Stomach (tissue), 9 donors: ENCODE measurements around the gene SERP1. TPM values are rescaled to one million over a fixed set of nuclear protein-coding genes. Genes with fewer than 3 reads are reported as not detected.

Experiments
- DNase-seq, 2 donors: peaks; one replicate each; pipeline versions ENCODE4 v3.0.0 to v3.0.0-alpha.2; 2013 to 2019
- H3K27ac ChIP-seq, 5 donors: fragments of 200-600 bp in 4 of 5; sonication (generic) in 4 of 5; one replicate each; pipeline ENCODE4 v1.5.1; 2013 to 2019; ENCODE audit warnings: mild to moderate bottlenecking in 1 of 5, moderate library complexity in 1 of 5
- H3K27me3 ChIP-seq, 3 donors: fragments of 200-600 bp; sonication (generic); one replicate each; pipeline ENCODE4 v1.5.1; 2017 to 2019; ENCODE audit warnings: mixed run types in 1 of 3
- H3K36me3 ChIP-seq, 4 donors: fragments of 200-600 bp; sonication (generic); 1 replicate in 3 of 4; 2 replicates in 1 of 4; pipeline ENCODE4 v1.5.1; 2016 to 2019
- H3K4me1 ChIP-seq, 4 donors: fragments of 200-600 bp; sonication (generic); one replicate each; pipeline ENCODE4 v1.5.1; 2016 to 2019
- H3K4me3 ChIP-seq, 4 donors: fragments of 200-600 bp; sonication (generic) in 3 of 4; one replicate each; pipeline ENCODE4 v1.5.1; 2016 to 2019; ENCODE audit warnings: mild to moderate bottlenecking in 1 of 4
- H3K9me3 ChIP-seq, 4 donors: fragments of 200-600 bp; sonication (generic); one replicate each; pipeline ENCODE4 v1.5.1; 2016 to 2019
- EP300 ChIP-seq: sonication (generic); formaldehyde crosslinking; IDR thresholded peaks from one replicate; pipeline ENCODE4 v1.6.1; 2017; ENCODE audit warnings: antibody characterized with exemption
- POLR2A ChIP-seq, 4 donors: fragments of 450-650 bp; IDR thresholded peaks; one replicate each; pipeline ENCODE4 v1.6.1; 2016; ENCODE audit warnings: antibody characterized with exemption in 4 of 4, control low read depth in 2 of 4, mild to moderate bottlenecking in 1 of 4, moderate library complexity in 1 of 4
- POLR2AphosphoS5 ChIP-seq, 3 donors: sonication (generic); formaldehyde crosslinking; IDR thresholded peaks; one replicate each; pipeline ENCODE4 v1.6.1; 2016; ENCODE audit warnings: antibody characterized with exemption in 3 of 3
- WGBS, 5 donors: extraction: QIAGEN DNeasy Blood & Tissue Kit in 3 of 5; methylation state at CpG; one replicate each; pipeline versions ENCODE4 v1.1.5 to v1.1.7; 2013 to 2018; 5-methylcytosine and 5-hydroxymethylcytosine counted together
- intact Hi-C: fragments of 100-400 bp; cut with DNase I; formaldehyde crosslinking; loops from one replicate; pipeline ENCODE4 v1.15.1; 2023; ENCODE audit warnings: low total_unique reads
- polyA plus RNA-seq, 3 donors: library from polyadenylated mRNA; stranded (reverse); fragments of 200-250 nt; gene quantifications; one replicate each; pipeline ENCODE4 v1.2.3, GENCODE V29; 2013
- total RNA-seq, 5 donors: library from RNA; depleted of rRNA; stranded (reverse); fragments of >200 nt; gene quantifications; one replicate each; pipeline versions ENCODE4 v1.1.0 to v1.2.3, GENCODE V29; 2014 to 2016
- TF ChIP-seq, protein P1 (sequence below), 7 experiments: fragments of 450-650 bp in 4 of 7; fragments of 200-600 bp in 3 of 7; sonication (generic) in 3 of 7; IDR thresholded peaks; one replicate each; pipeline ENCODE4 v1.5.1; 2016 to 2019; ENCODE audit warnings: antibody characterized with exemption in 7 of 7, control low read depth in 2 of 7, mild to moderate bottlenecking in 1 of 7
- donor health status: healthy with polysubstance abuse.
- donor health status: Bipolar disorder and iron deficiency.
- donor health status: healthy.

The SERP1 gene
- total and polyA plus RNA-seq, 8 donors = 93.5 to 446 (median 159) TPM

DNA sequence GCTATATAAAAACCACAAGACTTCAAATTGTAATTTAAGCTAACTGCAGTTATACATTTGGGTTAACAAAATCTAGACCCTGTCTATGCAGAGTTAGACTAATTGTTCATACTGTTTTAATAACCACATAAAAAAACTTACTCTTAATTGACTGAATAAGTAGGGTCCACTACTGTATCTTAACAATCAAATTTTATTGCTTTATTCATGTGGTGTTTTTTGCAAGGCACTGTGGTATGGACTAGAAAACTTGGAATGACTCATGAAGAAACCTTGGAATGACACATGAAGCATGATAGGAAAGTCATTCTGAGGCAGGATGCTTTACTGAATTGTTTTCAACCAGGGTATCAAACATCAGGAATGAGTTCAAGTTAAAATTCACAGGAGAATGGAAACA is 2.3 kb downstream of the SERP1 start:
- TF ChIP-seq POLR2AphosphoS5 (IDR thresholded peaks at IDR 0.05) = no peak
- no peak for TF ChIP-seq POLR2A (IDR thresholded peaks at IDR 0.05)
- no peak for TF ChIP-seq EP300
- TF ChIP-seq, protein P1, sequence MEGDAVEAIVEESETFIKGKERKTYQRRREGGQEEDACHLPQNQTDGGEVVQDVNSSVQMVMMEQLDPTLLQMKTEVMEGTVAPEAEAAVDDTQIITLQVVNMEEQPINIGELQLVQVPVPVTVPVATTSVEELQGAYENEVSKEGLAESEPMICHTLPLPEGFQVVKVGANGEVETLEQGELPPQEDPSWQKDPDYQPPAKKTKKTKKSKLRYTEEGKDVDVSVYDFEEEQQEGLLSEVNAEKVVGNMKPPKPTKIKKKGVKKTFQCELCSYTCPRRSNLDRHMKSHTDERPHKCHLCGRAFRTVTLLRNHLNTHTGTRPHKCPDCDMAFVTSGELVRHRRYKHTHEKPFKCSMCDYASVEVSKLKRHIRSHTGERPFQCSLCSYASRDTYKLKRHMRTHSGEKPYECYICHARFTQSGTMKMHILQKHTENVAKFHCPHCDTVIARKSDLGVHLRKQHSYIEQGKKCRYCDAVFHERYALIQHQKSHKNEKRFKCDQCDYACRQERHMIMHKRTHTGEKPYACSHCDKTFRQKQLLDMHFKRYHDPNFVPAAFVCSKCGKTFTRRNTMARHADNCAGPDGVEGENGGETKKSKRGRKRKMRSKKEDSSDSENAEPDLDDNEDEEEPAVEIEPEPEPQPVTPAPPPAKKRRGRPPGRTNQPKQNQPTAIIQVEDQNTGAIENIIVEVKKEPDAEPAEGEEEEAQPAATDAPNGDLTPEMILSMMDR (IDR thresholded peaks at IDR 0.05) = no peak
- Histone ChIP-seq H3K27ac (peak overlapping the region in 4 of 5 donors; percentile 14 to 100 (median 100)), H3K4me3 (peak overlapping the region in 2 of 4 donors; percentile 76 to 80), H3K27me3 (no peaks in the 10 kb centered on the region), H3K4me1 (peaks cover 26 to 81% (median 58%) of the 10 kb centered on the region in 4 donors), H3K9me3 (no peaks in the 10 kb centered on the region), H3K36me3 (peaks cover 7 to 31% (median 27%) of the 10 kb centered on the region in 4 donors)
- DNase-seq = no peak
- intact Hi-C loops = no loop called here

DNA sequence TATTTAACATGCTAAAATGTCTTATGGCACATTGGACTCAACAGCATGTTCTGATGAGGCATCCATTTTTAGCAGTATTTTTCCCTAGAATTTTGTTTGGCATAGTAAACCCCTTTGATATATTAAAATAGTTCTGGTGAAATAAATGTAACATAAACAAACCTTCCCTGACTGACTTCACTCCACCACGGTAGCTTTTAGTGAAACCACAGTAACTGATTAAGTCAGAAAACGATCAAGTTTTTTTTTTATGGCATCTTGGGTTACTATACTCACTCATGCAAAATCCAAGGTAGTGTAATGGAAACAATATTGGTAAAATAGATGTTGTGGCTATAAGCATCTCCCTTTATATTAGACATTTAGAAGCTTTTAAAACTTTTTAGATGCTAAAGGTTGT is 2.8 kb downstream of the SERP1 start:
- H3K36me3 ChIP-seq = peaks cover 7 to 31% (median 27%) of the 10 kb centered on the region in 4 donors
- no peak for DNase-seq
- intact Hi-C loops = no loop called here
- WGBS, 5 donors = 22 to 48% (median 29%) methylated on average over 2 of the region's 2 CpGs
- no peak for TF ChIP-seq POLR2AphosphoS5 (IDR thresholded peaks at IDR 0.05)
- no peak for TF ChIP-seq EP300
- no peak for TF ChIP-seq POLR2A (IDR thresholded peaks at IDR 0.05)
- TF ChIP-seq, protein P1 (IDR thresholded peaks at IDR 0.05) = no peak
- no peak overlapping the region for H3K4me3 ChIP-seq
- H3K27ac ChIP-seq = peak overlapping the region in 4 of 5 donors; percentile 3 to 100 (median 56)
- H3K27me3 ChIP-seq = no peaks in the 10 kb centered on the region
- H3K4me1 ChIP-seq = peaks cover 27 to 84% (median 58%) of the 10 kb centered on the region in 4 donors
- no peaks in the 10 kb centered on the region for H3K9me3 ChIP-seq

- H3K4me1 ChIP-seq = peaks cover 31 to 84% (median 57%) of the 10 kb centered on the region in 4 donors
- WGBS, 5 donors = 48 to 72% (median 55%) methylated on average over 3 of the region's 3 CpGs
- H3K4me3 ChIP-seq = no peak overlapping the region
- H3K36me3 ChIP-seq = peaks cover 7 to 31% (median 27%) of the 10 kb centered on the region in 4 donors
- peak overlapping the region in 3 of 5 donors; percentile 3 to 100 (median 99) for H3K27ac ChIP-seq
- TF ChIP-seq POLR2A (IDR thresholded peaks at IDR 0.05) (no peak), EP300 (no peak), POLR2AphosphoS5 (IDR thresholded peaks at IDR 0.05) (no peak)
- TF ChIP-seq, protein P1 (IDR thresholded peaks at IDR 0.05) = no peak
- H3K27me3 ChIP-seq = no peaks in the 10 kb centered on the region
- intact Hi-C loops = no loop called here
- DNase-seq = no peak
- no peaks in the 10 kb centered on the region for H3K9me3 ChIP-seq
These were observed 3.2 kb downstream of the SERP1 start for GRCh38 chr3:150543128-150543527.

GRCh38 chr3:150540991-150541390 is 5.3 kb downstream of the SERP1 start:
- Histone ChIP-seq H3K4me3 (no peak overlapping the region), H3K9me3 (no peaks in the 10 kb centered on the region), H3K4me1 (peaks cover 23 to 83% (median 51%) of the 10 kb centered on the region in 4 donors), H3K36me3 (peaks cover 7 to 31% (median 27%) of the 10 kb centered on the region in 4 donors), H3K27ac (peak overlapping the region in 2 of 5 donors; percentile 13 to 39), H3K27me3 (no peaks in the 10 kb centered on the region)
- 77 to 86% (median 81%) methylated on average over 3 of the region's 3 CpGs for WGBS, 5 donors
- no peak for TF ChIP-seq EP300
- no peak for TF ChIP-seq POLR2AphosphoS5 (IDR thresholded peaks at IDR 0.05)
- TF ChIP-seq, protein P1 (IDR thresholded peaks at IDR 0.05) = no peak
- TF ChIP-seq POLR2A (IDR thresholded peaks at IDR 0.05) = no peak
- intact Hi-C loops = no loop called here
- DNase-seq = no peak
